Esophagus (tissue), 2 donors: ENCODE results near the gene EVX2. TPM values are rescaled to one million over a fixed set of nuclear protein-coding genes. Genes with fewer than 3 reads are reported as not detected.

Experiments used
- H3K27ac ChIP-seq, 2 donors: one replicate each; pipeline ENCODE4 v1.5.1; 2013; ENCODE audit warnings: low read depth in 2 of 2, mild to moderate bottlenecking in 2 of 2, inconsistent platforms in 1 of 2, low read length in 1 of 2, moderate library complexity in 1 of 2
- H3K27me3 ChIP-seq, 2 donors: one replicate each; pipeline ENCODE4 v1.6.1; 2013; ENCODE audit warnings: low read length in 2 of 2, control low read depth in 1 of 2, mild to moderate bottlenecking in 1 of 2; ENCODE audit not compliant: insufficient read depth in 2 of 2, control insufficient read depth in 1 of 2
- H3K36me3 ChIP-seq, 2 donors: one replicate each; pipeline ENCODE4 v1.6.1; 2013; ENCODE audit warnings: low read length in 1 of 2; ENCODE audit not compliant: control insufficient read depth in 2 of 2, insufficient read depth in 2 of 2
- H3K4me1 ChIP-seq, 2 donors: one replicate each; pipeline ENCODE4 v1.6.1; 2013; ENCODE audit warnings: low read length in 1 of 2; ENCODE audit not compliant: control insufficient read depth in 2 of 2, insufficient read depth in 2 of 2
- H3K4me3 ChIP-seq, 2 donors: one replicate each; pipeline ENCODE4 v1.5.1; 2013; ENCODE audit warnings: low read length in 2 of 2, mild to moderate bottlenecking in 2 of 2, low read depth in 1 of 2, moderate library complexity in 1 of 2
- H3K9me3 ChIP-seq, 2 donors: one replicate each; pipeline ENCODE4 v1.6.1; 2013; ENCODE audit warnings: mild to moderate bottlenecking in 2 of 2, low read depth in 1 of 2, low read length in 1 of 2, moderate library complexity in 1 of 2; ENCODE audit not compliant: control insufficient read depth in 2 of 2, insufficient read depth in 1 of 2
- WGBS, 2 donors: extraction: QIAGEN DNeasy Blood & Tissue Kit; methylation state at CpG; one replicate each; pipeline ENCODE4 v1.1.7; 2013; 5-methylcytosine and 5-hydroxymethylcytosine counted together
- polyA plus RNA-seq, 2 donors: library from polyadenylated mRNA; stranded (reverse); fragments of 200-250 nt; gene quantifications; one replicate each; pipeline ENCODE4 v1.2.3, GENCODE V29; 2013
- donor health status: healthy with polysubstance abuse.
- donor health status: Bipolar disorder and iron deficiency.

Gene EVX2
- polyA plus RNA-seq, 2 donors, result not detected

- H3K9me3 ChIP-seq, result peaks cover 0 to 4% of the 10 kb centered on the region in 2 donors
- H3K27ac ChIP-seq, result peak overlapping the region; percentile 9 to 26
- peaks cover 12 to 48% of the 10 kb centered on the region in 2 donors for H3K27me3 ChIP-seq
- H3K4me3 ChIP-seq, result peak overlapping the region; percentile 4 to 60
- peaks cover 6% of the 10 kb centered on the region in 2 donors for H3K4me1 ChIP-seq
- 14 to 18% methylated on average over 49 of the region's 49 CpGs for WGBS, 2 donors
- no peaks in the 10 kb centered on the region for H3K36me3 ChIP-seq
Observed at GRCh38 chr2:176128172-176128981, 44.6 kb upstream of the EVX2 start.

GRCh38 chr2:176127774-176128072, 44.0 kb upstream of the EVX2 start:
- peaks cover 15 to 50% of the 10 kb centered on the region in 2 donors for H3K27me3 ChIP-seq
- no peaks in the 10 kb centered on the region for H3K36me3 ChIP-seq
- no peak overlapping the region for H3K4me3 ChIP-seq
- H3K27ac ChIP-seq, result no peak overlapping the region
- 28% methylated on average over 4 of the region's 4 CpGs for WGBS, 2 donors
- H3K4me1 ChIP-seq, result peaks cover 6 to 7% of the 10 kb centered on the region in 2 donors
- H3K9me3 ChIP-seq, result peaks cover 3 to 5% of the 10 kb centered on the region in 2 donors

- Histone ChIP-seq H3K4me1 (peaks cover 4 to 12% of the 10 kb centered on the region in 2 donors), H3K27me3 (peaks cover 15 to 52% of the 10 kb centered on the region in 2 donors), H3K36me3 (no peaks in the 10 kb centered on the region), H3K27ac (no peak overlapping the region), H3K9me3 (peaks cover 3 to 5% of the 10 kb centered on the region in 2 donors), H3K4me3 (no peak overlapping the region)
- WGBS, 2 donors, result 4% methylated on average over 13 of the region's 13 CpGs
Observed at GRCh38 chr2:176126929-176127773, 43.4 kb upstream of the EVX2 start.

- 23 to 32% methylated on average over 6 of the region's 6 CpGs for WGBS, 2 donors
- Histone ChIP-seq H3K27ac (no peak overlapping the region), H3K36me3 (no peaks in the 10 kb centered on the region), H3K27me3 (peaks cover 11 to 60% of the 10 kb centered on the region in 2 donors), H3K4me3 (no peak overlapping the region), H3K4me1 (peaks cover 4 to 12% of the 10 kb centered on the region in 2 donors), H3K9me3 (peaks cover 5 to 7% of the 10 kb centered on the region in 2 donors)
Observed at GRCh38 chr2:176125772-176126054, 42.0 kb upstream of the EVX2 start.

- WGBS, 2 donors, result 23 to 40% methylated on average over 9 of the region's 9 CpGs
Observed at GRCh38 chr2:176124947-176125771, 41.4 kb upstream of the EVX2 start.

GRCh38 chr2:176124110-176124946, 40.6 kb upstream of the EVX2 start:
- Histone ChIP-seq H3K27me3 (peaks cover 11 to 60% of the 10 kb centered on the region in 2 donors), H3K27ac (peak overlapping the region in 1 of 2 donors; percentile 6), H3K36me3 (no peaks in the 10 kb centered on the region), H3K9me3 (peaks cover 5 to 7% of the 10 kb centered on the region in 2 donors), H3K4me1 (peaks cover 1 to 8% of the 10 kb centered on the region in 2 donors), H3K4me3 (peak overlapping the region in 1 of 2 donors; percentile 20)
- WGBS, 2 donors, result 15 to 16% methylated on average over 34 of the region's 34 CpGs

More at GRCh38 chr2:176124947-176125771, 41.4 kb upstream of the EVX2 start:
- Histone ChIP-seq H3K9me3 (peaks cover 5 to 7% of the 10 kb centered on the region in 2 donors), H3K27me3 (peaks cover 11 to 60% of the 10 kb centered on the region in 2 donors), H3K4me1 (peaks cover 4 to 9% of the 10 kb centered on the region in 2 donors), H3K4me3 (no peak overlapping the region), H3K36me3 (no peaks in the 10 kb centered on the region), H3K27ac (peak overlapping the region in 1 of 2 donors; percentile 6)

- H3K27ac ChIP-seq, result no peak overlapping the region
- H3K4me3 ChIP-seq, result peak overlapping the region; percentile 34 to 36
- no peaks in the 10 kb centered on the region for H3K36me3 ChIP-seq
- H3K4me1 ChIP-seq, result peaks cover 0 to 6% of the 10 kb centered on the region in 2 donors
- WGBS, 2 donors, result 9% methylated on average over 40 of the region's 40 CpGs
- H3K27me3 ChIP-seq, result peaks cover 11 to 58% of the 10 kb centered on the region in 2 donors
- H3K9me3 ChIP-seq, result peaks cover 5 to 7% of the 10 kb centered on the region in 2 donors
Observed at GRCh38 chr2:176123411-176124109, 39.8 kb upstream of the EVX2 start.

GRCh38 chr2:176122683-176123410, 39.1 kb upstream of the EVX2 start, which contains the start of gene HOXD9:
Gene HOXD9, plus strand, starts transcription at chr2:176122719. Its CDS starts 50 bp downstream, at chr2:176122769.
- H3K27ac ChIP-seq, result peak within 1 kb of the TSS; percentile 17 to 22
- peak within 1 kb of the TSS; percentile 34 to 36 for H3K4me3 ChIP-seq

More at GRCh38 chr2:176122683-176123410, 39.1 kb upstream of the EVX2 start, which contains the start of gene HOXD9:
- peaks cover 0 to 6% of the 10 kb centered on the region in 2 donors for H3K4me1 ChIP-seq
- H3K9me3 ChIP-seq, result peaks cover 2 to 7% of the 10 kb centered on the region in 2 donors
- peaks cover 15 to 65% of the 10 kb centered on the region in 2 donors for H3K27me3 ChIP-seq
- 3 to 7% methylated on average over 80 to 84 of the region's 84 CpGs for WGBS, 2 donors
- no peaks in the 10 kb centered on the region for H3K36me3 ChIP-seq
